GM19395 (cell line): ENCODE results near the gene TRAPPC2.

ENCODE experiments used
- ATAC-seq: cut with Tn5 transposase; IDR thresholded peaks from one replicate; pipeline ENCODE4 v1.9.1; 2021; ENCODE audit warnings: mild to moderate bottlenecking, moderate library complexity; ENCODE audit not compliant: unreplicated experiment

TRAPPC2 gene

GRCh38 chrX:13734278-13735172 is at the start of gene TRAPPC2, which contains the start of gene OFD1:
Gene TRAPPC2, minus strand, starts transcription at chrX:13734620. Its CDS starts 14,657 bp downstream, at chrX:13719963.
Gene OFD1, plus strand, starts transcription at chrX:13734748. Its CDS starts 324 bp downstream, at chrX:13735072.
- peak; percentile 95 for ATAC-seq

GRCh38 chrX:13780868-13781427 is 46.5 kb upstream of the TRAPPC2 start:
- ATAC-seq: no peak

GRCh38 chrX:13778916-13779315 is 44.5 kb upstream of the TRAPPC2 start:
- ATAC-seq: no peak

GRCh38 chrX:13776387-13776786 is 42.0 kb upstream of the TRAPPC2 start:
- no peak for ATAC-seq

GRCh38 chrX:13775837-13776236 is 41.4 kb upstream of the TRAPPC2 start:
- ATAC-seq: no peak

- ATAC-seq: no peak
These were observed 40.3 kb upstream of the TRAPPC2 start for GRCh38 chrX:13774696-13775095.

- ATAC-seq: no peak
These were observed 35.7 kb upstream of the TRAPPC2 start for GRCh38 chrX:13770013-13770535.

- no peak for ATAC-seq
These were observed 34.5 kb upstream of the TRAPPC2 start for GRCh38 chrX:13768939-13769338.

- ATAC-seq: no peak
These were observed 30.3 kb upstream of the TRAPPC2 start for GRCh38 chrX:13764765-13765164.

GRCh38 chrX:13764281-13764680 is 29.9 kb upstream of the TRAPPC2 start:
- ATAC-seq: no peak

- ATAC-seq: no peak
These were observed 29.1 kb upstream of the TRAPPC2 start for GRCh38 chrX:13763489-13763888.

- peak; percentile 68 for ATAC-seq
These were observed 27.4 kb upstream of the TRAPPC2 start for GRCh38 chrX:13761606-13762414.

- no peak for ATAC-seq
These were observed 26.0 kb upstream of the TRAPPC2 start for GRCh38 chrX:13760426-13760825.

- ATAC-seq: peak; percentile 75
These were observed 24.8 kb upstream of the TRAPPC2 start for GRCh38 chrX:13759152-13759718.

GRCh38 chrX:13756381-13756780 is 22.0 kb upstream of the TRAPPC2 start:
- no peak for ATAC-seq

GRCh38 chrX:13755254-13755653 is 20.8 kb upstream of the TRAPPC2 start:
- no peak for ATAC-seq

- ATAC-seq: no peak
These were observed 20.3 kb upstream of the TRAPPC2 start for GRCh38 chrX:13754765-13755164.

- peak; percentile 77 for ATAC-seq
These were observed 18.2 kb upstream of the TRAPPC2 start for GRCh38 chrX:13752646-13753045.

- ATAC-seq: no peak
These were observed 17.7 kb upstream of the TRAPPC2 start for GRCh38 chrX:13752141-13752540.

- peak; percentile 49 for ATAC-seq
These were observed 16.4 kb upstream of the TRAPPC2 start for GRCh38 chrX:13750812-13751211.

GRCh38 chrX:13750204-13750603 is 15.8 kb upstream of the TRAPPC2 start:
- ATAC-seq: no peak
